SHP77 treated with DMSO at 0.1 percent for 48 hours (cell line): Measurements from ENCODE around the gene CAPZA1.
"Not testable (repeated sequence)": the region's sequence is repeated elsewhere in the genome, so short reads cannot be mapped to it uniquely, and the experiment has no call there.

ENCODE experiments used
- DNase-seq: peaks from one replicate; lab custom pipeline; 2025; lab: John Stamatoyannopoulos, UW

The CAPZA1 gene

DNA sequence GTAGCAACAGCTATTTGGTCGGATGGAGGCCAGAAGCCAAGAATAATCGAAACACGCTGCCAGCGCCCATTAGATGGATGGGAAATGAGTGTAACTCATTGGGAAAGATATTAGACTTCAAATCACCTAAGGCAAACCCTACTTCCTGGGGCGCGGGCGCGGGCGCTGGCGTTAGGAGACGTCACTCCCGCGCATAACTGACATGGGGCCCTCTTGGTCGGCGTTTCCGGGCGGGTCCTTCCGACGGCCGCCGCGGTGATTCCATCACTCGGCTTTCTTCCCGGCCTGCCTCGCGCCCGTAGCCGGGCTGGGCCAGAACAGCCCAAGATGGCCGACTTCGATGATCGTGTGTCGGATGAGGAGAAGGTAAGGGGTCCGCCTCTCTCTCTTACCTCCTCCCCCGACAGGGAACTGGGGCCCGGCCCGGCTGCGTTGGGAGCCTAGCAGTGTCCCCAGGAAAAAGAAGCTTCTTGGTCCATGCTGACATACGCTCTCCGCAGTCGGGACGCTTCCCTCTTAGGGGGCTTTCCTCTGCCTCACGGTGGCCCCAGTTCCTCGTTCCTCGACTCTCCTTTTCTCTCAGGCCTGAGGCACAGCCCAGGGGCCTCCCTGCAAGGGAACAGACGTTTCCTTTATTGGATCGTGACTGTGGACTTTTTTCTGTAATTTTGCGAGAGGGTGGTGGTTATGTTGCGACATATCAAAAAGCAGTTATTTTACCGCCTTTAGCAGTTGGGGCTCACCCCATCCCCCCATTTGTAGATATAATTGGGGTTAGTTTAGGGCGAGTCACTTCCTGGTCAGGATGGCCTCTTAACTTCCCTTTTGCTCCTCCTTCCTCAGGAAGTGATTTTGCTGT lies at the start of gene CAPZA1:
Gene CAPZA1 (plus strand): TSS at position 315 of the 859 bp plus-strand sequence. CDS start 13 bp downstream, at position 328.
- peak; percentile 51 for DNase-seq

DNA sequence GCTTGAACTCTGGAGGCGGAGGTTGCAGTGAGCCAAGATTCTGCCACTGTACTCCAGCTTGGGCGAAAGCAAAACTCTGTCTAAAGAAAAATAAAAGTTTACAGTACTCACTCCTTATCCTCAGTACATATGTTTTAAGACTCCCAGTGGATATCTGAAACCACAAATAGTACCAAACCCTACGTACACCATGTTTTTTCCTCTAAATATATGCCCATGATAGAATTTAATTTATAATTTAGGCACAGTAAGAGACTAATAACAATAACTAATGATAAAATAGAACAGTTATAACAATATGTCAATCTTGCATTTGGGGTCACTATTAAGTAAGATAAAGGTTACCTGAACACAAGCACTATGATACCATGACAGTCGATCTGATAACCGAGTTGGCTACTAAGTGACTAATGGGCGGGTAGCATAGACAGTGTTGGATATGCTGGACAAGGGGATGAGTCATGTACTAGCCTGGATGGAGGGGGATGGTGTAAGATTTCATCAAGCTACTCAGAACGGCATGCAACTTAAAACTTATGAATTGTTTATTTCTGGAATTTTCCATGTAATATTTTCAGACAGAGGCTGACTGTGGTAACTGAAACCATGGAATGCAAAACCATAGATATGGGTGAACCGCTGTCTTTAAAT lies 44.4 kb upstream of the CAPZA1 start:
- no peak for DNase-seq

DNA sequence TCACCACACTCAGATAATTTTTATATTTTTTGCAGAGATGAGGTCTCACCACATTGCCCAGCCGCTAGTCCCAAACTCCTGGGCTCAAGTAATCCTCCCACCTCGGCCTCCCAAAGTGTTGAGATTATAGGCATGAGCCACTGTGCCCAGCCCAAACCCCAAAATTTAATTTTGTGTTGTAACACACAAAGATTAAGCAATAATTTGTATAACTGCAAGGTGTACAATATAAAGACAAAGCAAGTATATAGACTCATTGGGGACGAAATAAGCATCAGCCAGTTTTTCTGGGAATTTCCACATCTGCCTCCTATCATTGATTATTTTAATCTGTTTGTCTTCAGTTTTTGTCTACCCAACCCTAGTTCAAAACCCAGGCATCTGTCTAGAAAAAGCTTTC lies 43.4 kb upstream of the CAPZA1 start:
- DNase-seq: no peak

DNA sequence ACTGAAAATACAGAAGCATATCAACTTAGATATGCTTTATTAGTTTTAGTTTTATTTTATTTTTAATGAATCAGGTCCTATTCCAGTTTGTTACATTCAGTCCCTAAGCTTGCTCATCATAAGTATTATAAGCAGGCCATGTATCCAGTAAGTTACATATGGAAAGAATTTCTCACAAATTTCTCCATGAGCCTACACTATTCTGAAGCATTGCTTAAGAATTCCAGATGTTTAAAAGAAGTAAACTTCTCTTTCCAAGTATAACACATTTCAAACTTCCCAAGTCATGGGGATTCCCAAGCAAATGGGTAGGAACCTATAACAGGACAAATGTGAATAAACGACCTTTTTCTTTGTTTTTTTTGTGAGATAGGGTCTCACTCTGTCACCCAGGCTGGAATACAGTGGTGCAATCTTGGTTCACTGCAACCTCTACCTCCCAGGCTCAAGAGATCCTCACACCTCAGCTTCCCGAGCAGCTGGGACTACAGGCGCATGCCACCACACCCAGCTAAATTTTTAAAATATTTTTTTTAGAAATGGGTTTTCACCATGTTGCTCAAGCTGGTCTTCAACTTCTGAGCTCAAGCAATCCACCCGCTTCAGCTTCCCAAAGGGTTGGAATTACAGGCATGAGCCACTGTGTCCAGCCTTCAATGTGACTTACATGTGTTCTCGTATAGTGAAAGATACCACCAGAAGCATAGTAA lies 39.7 kb upstream of the CAPZA1 start:
- no peak for DNase-seq

DNA sequence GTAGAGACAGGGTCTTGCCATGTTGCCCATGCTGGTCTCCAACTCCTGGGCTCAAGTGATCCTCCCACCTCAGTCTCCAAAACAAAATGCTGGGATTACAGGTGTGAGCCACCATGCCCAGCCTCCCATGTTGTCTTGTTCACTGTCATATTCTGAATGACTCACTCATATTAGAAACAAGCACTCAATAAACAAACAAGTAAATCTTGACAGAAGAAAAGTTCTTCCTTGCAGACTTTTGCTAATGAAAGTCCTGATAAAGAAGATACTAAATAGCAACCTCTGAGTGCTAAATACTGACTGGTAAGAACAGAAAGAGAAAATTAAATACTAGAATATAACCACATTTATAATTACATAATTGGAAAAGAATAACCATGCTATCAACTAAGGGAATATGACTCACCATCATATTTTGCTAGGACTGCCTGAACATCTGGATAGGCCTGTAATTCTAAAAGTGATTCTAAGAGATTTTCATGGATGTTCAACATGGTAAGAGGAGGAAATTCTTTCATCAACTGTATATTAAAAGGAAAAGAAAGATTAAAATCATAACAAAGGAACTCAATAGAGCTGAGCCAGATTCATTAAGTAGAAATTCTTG lies 37.9 kb upstream of the CAPZA1 start:
- DNase-seq: no peak

DNA sequence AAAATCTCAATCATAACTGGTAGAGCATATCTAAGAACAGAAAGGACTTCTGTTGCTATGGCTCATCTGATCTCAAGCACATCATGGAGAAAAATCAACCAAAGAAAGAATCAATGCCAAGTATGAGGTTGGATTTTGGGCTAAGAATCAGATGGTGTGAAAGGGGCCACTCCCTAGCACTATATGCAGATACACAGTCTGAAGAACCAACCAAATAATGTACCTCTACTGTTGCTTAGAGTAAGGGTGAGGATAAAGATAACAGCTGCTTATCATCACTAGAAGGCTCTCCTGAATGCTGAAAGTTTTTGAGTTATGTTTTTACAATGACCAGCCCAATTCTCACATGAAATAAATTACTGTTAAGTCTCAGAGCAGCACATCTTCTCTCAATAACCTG lies 36.3 kb upstream of the CAPZA1 start:
- no peak for DNase-seq

DNA sequence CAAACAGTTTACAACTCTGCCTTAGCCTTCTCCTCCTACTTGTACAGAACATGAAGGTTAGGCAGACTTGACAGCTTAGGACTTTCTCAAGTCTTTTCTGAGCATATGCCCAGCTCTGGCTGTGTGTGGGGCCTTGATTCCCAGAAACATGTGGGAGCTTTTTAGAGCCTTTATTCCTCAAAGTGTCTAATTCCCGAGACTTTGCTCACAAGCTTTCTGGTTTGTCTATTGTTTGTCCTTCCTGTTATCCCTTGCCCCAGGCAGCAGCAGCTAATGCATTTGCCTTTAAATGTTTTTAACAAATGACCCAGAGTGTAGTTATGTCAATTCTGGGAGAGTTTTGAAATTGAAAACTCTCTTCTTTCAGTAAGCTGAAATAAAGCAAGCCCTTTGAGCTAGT lies 29.9 kb upstream of the CAPZA1 start:
- DNase-seq: no peak

DNA sequence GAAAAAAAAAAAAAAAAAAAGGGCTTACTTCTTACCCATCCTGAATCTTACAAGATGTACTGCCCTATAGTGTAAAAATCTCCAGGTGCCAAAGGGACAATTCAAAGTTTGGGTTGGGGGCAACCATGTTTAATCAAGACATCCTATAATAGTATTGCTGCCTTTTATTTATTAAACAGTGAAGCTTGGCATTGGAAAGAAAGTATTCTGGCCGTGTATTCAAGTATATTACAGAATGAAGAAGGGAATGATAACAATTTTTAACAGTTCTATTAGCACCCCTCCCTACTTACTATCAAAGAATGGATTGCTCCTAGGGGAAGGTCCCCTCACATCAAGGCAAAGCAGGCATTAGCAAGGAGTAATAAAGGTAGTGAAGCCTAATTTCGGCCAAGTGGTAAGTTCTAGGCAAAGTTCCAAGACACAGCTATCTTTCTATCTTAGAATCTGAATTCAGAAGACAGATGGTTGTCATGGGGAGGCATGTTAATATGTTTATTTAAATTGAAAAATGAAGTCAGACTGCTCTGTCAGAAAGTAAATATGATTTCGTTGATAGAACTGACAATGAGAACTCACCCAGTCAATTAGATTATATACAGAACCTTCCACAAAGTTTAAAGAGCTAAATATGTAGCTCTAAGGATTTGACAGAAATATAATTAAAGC lies 25.3 kb upstream of the CAPZA1 start:
- DNase-seq: no peak

DNA sequence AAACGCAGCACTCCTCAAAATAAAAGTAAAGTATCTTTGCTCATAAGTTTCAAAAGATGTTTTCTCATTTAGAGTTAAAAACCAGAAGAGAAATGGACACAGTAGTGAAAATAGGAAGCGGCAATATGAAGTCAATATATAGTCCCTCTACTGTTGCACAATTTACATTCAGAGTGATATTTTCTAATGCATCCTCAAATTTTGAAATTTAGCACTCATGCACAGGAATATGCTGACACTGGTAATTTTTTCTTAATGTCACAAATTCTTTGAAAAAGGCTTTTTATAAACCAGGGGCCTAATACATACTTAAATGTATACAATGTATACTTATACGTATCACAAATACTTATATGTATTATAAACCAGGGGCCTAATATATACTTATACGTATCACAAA lies 20.2 kb upstream of the CAPZA1 start:
- no peak for DNase-seq

DNA sequence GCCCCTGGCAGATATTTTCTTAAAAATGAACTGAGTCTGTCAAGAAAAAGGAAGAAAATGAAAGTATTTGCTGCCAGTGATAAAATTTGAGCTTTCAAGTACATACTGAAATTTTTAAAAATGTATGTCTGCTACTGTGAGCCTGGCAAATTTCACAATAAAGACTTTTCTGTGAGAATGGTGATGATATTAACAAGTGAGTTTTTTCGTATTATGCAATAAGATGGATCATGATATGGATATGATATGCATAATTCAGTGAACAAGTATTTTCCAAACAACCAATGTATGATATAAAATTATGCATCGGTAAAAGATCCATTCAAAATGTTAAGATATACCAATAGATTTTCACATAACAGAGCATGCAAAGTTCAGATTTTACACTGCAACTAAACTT lies 16.6 kb upstream of the CAPZA1 start:
- DNase-seq: no peak

DNA sequence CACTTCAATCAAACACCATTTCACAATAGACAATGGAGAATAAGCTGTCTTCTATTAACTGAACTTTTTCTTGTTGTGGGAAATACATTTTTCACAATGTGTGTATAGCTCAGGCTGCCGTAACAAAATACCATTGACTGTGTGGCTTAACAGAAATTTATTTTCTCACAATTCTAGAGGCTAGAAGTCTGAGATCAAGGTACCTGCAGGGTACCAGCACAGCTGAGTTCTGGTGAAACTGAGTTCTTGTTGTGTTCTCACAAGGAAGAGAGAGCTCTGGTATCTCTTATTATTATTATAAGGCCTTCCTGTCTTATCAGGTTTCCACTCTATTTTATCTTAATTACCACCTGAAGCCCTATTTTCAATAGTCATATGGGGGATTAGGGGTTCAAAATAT lies 16.1 kb upstream of the CAPZA1 start:
- no peak for DNase-seq

DNA sequence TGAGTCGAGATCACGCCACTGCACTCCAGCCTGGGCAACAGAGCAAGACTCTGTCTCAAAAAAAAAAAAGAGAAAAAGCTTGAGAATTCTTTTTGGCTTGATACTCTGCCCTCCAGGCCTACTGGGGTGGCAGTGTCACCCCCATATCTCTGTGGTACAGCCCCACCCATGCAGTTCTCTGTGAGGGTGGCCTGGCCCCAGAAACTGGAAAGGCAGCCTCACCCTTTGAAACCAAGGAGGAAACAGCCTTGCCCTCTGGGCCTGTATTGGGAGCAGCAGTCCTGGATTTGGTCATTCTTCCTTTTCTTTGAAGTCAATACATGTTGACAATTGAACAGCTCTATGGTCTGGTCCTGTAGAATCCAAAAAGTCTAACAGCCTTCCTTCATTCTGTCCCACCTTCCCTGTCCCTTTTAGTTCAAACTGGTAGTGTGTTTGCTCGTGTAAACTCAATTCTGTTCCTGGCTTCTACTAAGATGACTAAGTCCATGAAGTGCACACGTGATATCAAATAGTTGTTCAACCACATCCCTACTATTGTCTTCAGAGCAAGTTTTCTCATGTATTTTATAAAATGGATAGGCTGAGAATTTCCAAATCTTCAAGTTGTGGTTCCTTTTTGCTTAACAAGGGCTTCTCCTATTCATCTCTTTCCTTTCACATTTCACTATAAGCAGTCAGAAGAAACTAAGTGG lies 13.9 kb upstream of the CAPZA1 start:
- DNase-seq: no peak

DNA sequence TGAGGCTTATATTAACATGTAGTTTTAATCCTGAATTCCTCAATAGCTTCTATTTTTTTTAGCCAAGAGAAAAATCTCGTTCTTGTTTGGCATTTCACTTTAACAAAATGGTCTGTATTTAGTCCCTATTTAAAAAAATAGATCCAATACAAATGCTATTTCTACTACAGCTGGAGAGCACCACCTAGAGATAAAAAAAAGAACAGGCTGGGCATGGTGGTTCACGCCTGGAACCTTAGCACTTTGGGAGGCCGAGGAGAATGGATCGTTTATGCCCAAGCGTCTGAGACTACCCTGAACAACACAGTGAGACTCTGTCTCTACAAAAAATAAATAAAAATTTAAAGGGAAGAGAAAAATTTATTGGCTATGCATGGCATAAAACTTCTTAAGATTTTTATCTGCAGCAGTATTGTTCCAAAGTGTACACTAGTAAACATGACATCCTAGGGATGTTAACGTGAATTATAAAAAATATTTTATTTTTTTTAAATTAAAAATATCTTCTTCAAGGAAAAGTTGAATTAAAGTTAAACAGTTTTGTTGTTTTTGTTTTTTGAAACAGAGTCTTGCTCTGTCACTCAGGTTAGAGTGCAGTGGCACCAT lies 5.1 kb upstream of the CAPZA1 start:
- no peak for DNase-seq

DNA sequence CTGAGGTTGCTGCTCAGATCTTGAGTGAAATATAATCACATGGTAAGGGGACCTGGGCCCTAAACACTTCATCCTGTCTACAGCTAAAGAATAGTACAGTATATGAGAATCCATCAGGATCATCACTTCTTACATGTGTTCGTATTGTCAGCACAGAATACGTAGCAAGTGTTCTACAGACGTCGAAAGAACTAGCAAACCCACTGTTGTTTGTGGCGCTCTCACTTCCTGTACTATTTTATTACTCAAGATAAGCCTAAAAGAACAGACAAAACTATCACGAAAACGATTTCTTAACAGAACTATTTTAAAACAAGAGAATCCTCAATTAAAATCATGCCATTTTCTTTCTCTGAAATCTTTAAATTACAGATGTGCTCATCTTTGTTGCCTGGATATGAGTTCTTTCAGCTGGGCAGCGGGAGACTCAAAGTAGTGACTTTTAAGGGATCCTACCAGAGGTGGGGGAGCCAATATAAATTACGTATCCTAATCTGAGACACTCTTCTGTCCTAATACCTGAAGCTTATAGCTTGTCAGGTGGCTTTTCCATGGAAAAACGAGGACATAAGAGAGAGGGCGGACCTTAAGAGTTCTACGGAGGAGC lies 1.4 kb upstream of the CAPZA1 start:
- DNase-seq: no peak

DNA sequence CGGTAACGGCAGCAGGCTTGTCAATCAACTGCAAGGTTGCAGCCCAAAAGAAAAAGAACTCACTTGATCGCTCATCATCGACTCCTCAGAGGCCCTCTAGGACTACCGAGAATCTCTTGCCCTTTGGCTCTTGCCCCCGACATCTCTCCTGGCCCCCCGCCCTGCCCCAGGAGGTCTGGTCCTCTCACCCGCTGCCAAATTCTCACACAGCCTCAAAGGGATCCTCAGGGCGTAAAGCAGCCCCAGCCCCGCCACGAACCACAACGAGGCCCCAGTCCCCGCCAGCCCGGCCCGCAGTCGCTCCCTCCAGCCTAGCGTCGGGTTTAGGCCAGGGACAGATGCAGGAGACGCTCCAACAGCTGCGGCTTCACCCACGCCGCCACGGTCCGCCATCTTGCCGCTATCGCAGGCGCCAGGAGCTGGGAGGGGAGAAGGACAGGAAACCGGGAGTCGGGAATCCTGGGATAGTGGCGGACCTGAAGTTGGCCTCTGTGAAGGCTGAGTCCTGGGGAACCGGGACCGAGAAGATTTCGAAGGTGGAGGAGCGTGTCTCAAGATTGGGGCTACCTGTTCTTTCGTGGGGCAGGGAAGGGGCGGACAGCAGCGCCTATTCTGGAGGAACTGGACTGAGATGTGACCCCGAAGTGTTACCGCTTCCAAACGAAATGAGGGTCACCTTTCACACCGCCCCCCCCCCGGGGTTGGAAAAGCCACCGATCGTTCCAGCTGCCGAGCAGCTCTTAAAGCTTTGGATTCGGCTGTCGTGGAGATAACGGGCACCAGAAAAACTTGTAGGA lies 713 bp upstream of the CAPZA1 start, which contains the start of gene ST7L:
Gene ST7L (minus strand): TSS at position 421 of the 797 bp plus-strand sequence. CDS start 28 bp downstream, at position 393.
- DNase-seq: peak; percentile 6

DNA sequence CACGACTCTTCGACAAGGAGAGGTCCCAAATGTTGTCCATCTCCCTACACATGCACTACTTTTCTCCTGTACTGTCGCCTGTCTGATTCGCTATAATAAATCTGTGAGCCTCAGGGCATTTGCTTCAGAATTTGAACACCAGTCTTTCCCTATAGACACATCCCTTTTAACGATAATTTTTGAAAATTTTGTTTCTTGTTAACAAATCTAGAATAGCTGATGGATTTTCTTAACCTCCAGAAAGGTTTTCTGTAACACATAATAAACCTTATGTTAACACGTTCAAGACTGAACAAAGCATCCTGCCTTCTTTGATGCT lies 704 bp downstream of the CAPZA1 start:
- DNase-seq: no peak

DNA sequence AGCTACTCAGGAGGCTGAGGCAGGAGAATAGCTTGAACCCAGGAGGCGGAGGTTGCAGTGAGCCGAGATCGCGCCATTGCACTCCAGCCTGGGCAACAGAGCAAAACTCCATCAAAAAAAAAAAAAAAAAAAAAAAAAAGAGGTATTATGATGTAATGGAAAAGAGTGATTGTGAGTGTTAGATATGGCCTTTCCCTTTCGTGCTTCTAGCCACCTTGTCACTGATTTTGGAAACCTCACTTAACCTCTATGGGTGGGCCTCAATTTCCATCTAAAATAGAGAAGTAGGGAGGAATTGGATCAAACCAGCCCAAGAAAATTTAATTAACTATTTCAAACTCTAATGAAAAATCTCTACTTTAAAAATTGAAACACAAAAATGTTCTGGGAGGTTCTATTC lies 4.9 kb downstream of the CAPZA1 start:
- not testable (repeated sequence) for DNase-seq

DNA sequence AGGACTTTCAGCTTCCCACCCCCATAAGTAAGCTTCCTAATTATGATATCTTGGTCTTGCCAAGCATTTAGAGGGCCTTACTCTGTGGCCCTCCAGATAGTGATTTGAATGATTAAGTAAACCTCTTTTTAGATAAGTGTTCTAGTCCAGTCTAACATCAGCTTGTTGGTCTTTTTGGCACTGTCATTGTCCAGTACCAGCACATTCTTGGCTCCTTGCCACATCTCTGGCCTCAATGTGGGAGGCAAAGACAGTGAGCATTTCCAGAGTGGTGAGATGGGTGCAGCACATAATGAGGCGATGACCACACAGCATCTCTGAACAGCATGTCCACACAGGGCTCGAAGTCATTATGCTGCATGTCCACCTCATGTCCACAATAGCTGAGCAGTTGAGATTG lies 6.1 kb downstream of the CAPZA1 start:
- no peak for DNase-seq

DNA sequence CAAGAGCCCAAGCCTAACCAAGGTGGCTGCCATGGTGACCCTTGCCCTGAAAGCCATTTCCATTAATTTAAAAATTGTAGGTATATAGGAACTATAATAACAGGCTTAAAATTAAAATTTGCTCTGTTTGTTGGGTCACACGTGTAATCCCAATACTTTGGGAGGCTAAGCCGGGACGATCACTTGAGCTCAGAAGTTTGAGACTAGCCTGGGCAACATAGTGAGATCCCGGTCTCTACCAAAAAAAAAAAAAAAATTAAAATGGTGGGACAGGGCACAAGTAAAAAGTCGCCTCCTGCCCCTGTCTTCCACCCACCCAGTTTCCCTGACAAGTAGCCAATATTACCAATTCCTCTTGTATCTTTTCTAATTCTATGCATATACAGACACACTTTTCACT lies 6.6 kb downstream of the CAPZA1 start:
- no peak for DNase-seq

DNA sequence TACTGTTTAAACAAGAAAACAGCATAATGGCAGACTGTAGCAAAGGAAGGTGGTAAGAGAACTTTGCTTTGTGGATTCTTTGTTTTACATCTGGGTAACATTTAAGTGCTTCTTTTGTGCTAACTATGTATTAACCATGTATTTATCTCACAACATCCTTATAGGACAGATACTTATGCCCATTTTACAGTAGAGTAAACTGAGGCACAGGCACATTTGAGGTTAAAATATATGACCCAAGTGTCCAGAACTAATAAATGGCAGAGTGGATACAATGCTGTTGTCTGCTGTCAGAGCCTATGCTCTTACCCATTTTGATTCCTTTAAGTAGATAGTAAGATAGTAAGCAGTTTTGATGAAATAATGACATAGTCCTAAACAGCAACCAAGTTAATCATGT lies 7.3 kb downstream of the CAPZA1 start:
- DNase-seq: no peak
